HepG2 (cell line): Measurements from ENCODE around the gene FNDC3B. TPM values are rescaled to one million over a fixed set of nuclear protein-coding genes. Genes with fewer than 3 reads are reported as not detected.

Experiments used
- BRD4 ChIP-seq: sonication (generic); formaldehyde crosslinking; IDR thresholded peaks from 2 replicates; pipeline ENCODE4 v1.4.0; 2020; ENCODE audit warnings: missing genetic modification reagents
- DNMT1 ChIP-seq: sonication (generic); formaldehyde crosslinking; IDR thresholded peaks from 2 replicates; pipeline ENCODE4 v1.5.1; 2020; ENCODE audit warnings: mild to moderate bottlenecking, missing genetic modification reagents
- EHMT2 ChIP-seq: fragments of 200-600 bp; sonication (generic); IDR thresholded peaks from 2 replicates; pipeline ENCODE4 v1.7.0; 2017; ENCODE audit warnings: antibody characterized with exemption, low read depth, low read length, borderline replicate concordance
- ESRRA ChIP-seq: sonication (generic); formaldehyde crosslinking; IDR thresholded peaks from 2 replicates; pipeline ENCODE4 v1.5.1; 2020; ENCODE audit warnings: mild to moderate bottlenecking, low read depth, missing genetic modification reagents
- FOXA1 ChIP-seq, 2 experiments: fragments of 450-650 bp in 1 of 2; sonication (generic) in 1 of 2; formaldehyde crosslinking in 1 of 2; IDR thresholded peaks; 2 replicates each; pipeline versions ENCODE4 v1.4.0 to v1.6.1; 2016 to 2020; ENCODE audit warnings: missing genetic modification reagents in 1 of 2
- HIVEP1 ChIP-seq: sonication (generic); formaldehyde crosslinking; IDR thresholded peaks from 2 replicates; pipeline ENCODE4 v1.4.0; 2020; ENCODE audit warnings: mild to moderate bottlenecking, missing genetic modification reagents
- HNRNPL ChIP-seq: fragments of 200-400 bp; formaldehyde crosslinking; IDR thresholded peaks from 2 replicates; pipeline ENCODE4 v1.6.1; 2017; ENCODE audit warnings: mild to moderate bottlenecking, low read depth, low read length
- IRF1 ChIP-seq: sonication (generic); formaldehyde crosslinking; IDR thresholded peaks from 2 replicates; pipeline ENCODE4 v1.4.0; 2020; ENCODE audit warnings: low read depth, mild to moderate bottlenecking, missing genetic modification reagents
- KDM5A ChIP-seq: fragments of 200-600 bp; sonication (generic); IDR thresholded peaks from 2 replicates; pipeline ENCODE4 v1.7.0; 2018; ENCODE audit warnings: antibody characterized with exemption, mild to moderate bottlenecking, low read length, borderline replicate concordance
- NFAT5 ChIP-seq: sonication (generic); formaldehyde crosslinking; IDR thresholded peaks from 2 replicates; pipeline ENCODE4 v1.4.0; 2020; ENCODE audit warnings: missing genetic modification reagents
- PHF8 ChIP-seq: sonication (generic); formaldehyde crosslinking; IDR thresholded peaks from 2 replicates; pipeline ENCODE4 v1.5.0; 2020; ENCODE audit warnings: missing genetic modification reagents
- SP4 ChIP-seq: sonication (generic); formaldehyde crosslinking; IDR thresholded peaks from 2 replicates; pipeline ENCODE4 v1.8.1; 2023; ENCODE audit warnings: mild to moderate bottlenecking, missing genetic modification reagents
- TARDBP ChIP-seq: sonication (generic); formaldehyde crosslinking; IDR thresholded peaks from 2 replicates; pipeline ENCODE4 v1.8.0; 2022; ENCODE audit warnings: mild to moderate bottlenecking, missing genetic modification reagents
- TRIM22 ChIP-seq: fragments of 450-650 bp; IDR thresholded peaks from 2 replicates; pipeline ENCODE4 v1.6.1; 2017
- ZFP37 ChIP-seq: sonication (generic); formaldehyde crosslinking; IDR thresholded peaks from 2 replicates; pipeline ENCODE4 v1.4.0; 2020; ENCODE audit warnings: missing genetic modification reagents, borderline replicate concordance
- ZFP91 ChIP-seq: sonication (generic); formaldehyde crosslinking; IDR thresholded peaks from 2 replicates; pipeline ENCODE4 v1.9.0; 2022; ENCODE audit warnings: missing genetic modification reagents, mild to moderate bottlenecking, borderline replicate concordance
- ZNF589 ChIP-seq: sonication (generic); formaldehyde crosslinking; conservative IDR thresholded peaks from 2 replicates; pipeline ENCODE4 v1.8.0; 2022; ENCODE audit warnings: mild to moderate bottlenecking, moderate library complexity, missing genetic modification reagents
- ZSCAN9 ChIP-seq: IDR thresholded peaks from 2 replicates; pipeline ENCODE4 v1.6.1; 2016; ENCODE audit warnings: borderline replicate concordance
- polyA plus RNA-seq, 8 experiments: library from polyadenylated mRNA; depleted of rRNA in 3 of 8; stranded (reverse) in 7 of 8; unstranded in 1 of 8; fragments of >200 nt; fragmentation: Illumina TruSeq in 4 of 8; extraction: Trizol in 4 of 8; gene quantifications; 2 replicates each; pipeline versions ENCODE4 v1.2.1 to v1.2.3, GENCODE V29; 2011 to 2016; ENCODE audit warnings: low read depth in 4 of 8, missing spikeins in 1 of 8, mixed read lengths in 1 of 8; ENCODE audit not compliant: insufficient read depth in 1 of 8
- total RNA-seq, 5 experiments: library from RNA; depleted of rRNA; stranded (reverse); fragments of >200 nt; fragmentation: Illumina TruSeq; extraction: Trizol; gene quantifications; 2 replicates each; pipeline ENCODE4 v1.2.3, GENCODE V29; 2016; ENCODE audit warnings: low read depth in 1 of 5
- TF ChIP-seq, protein P1 (sequence below): sonication (generic); formaldehyde crosslinking; IDR thresholded peaks from 2 replicates; pipeline ENCODE4 v1.5.1; 2020; ENCODE audit warnings: mild to moderate bottlenecking, missing genetic modification reagents, borderline replicate concordance

Gene FNDC3B
- total and polyA plus RNA-seq, 2 of the 13 experiments (the other 11 are each of a cell fraction or from before 2014, with no cell fraction given) = 74.8 to 103 TPM

DNA sequence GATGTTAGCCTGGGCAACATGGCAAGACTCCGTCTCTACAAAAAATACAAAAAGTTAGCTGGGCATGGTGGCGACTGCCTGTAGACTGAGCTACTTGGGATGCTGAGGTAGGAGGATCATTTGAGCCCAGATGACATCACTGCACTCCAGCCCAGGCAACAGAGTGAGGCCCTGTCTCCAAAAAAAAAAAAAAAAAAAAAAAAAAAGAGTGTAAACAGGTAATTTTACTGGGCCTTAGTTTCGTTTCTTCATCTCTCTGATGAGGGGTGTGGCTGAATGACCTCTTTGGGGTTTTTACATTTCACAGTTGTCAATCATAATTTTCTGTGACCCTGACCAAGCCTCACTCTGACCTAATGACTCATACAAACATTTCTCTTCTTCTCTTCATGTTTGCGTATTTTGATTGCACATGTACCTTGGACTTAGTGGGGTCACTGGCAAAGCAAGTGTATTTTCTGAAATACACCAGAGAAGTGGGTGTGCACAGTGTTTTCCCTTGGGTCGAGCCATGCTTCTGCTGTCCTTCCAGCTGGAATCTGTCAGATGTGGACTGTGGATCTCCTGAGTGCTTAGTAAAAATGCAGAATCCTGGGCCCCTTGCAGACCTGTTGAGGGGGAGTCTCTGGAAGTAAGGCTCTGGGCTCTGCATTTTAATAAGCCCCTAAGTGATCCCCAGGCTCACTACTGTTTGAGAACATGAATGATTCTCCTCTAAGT, 140.5 kb downstream of the FNDC3B start (continued):
- TF ChIP-seq, protein P1, sequence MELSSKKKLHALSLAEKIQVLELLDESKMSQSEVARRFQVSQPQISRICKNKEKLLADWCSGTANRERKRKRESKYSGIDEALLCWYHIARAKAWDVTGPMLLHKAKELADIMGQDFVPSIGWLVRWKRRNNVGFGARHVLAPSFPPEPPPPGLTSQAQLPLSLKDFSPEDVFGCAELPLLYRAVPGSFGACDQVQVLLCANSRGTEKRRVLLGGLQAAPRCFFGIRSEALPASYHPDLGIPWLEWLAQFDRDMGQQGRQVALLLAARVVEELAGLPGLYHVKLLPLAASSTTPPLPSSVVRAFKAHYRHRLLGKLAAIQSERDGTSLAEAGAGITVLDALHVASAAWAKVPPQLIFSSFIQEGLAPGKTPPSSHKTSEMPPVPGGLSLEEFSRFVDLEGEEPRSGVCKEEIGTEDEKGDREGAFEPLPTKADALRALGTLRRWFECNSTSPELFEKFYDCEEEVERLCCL (CRISPR knock-in tag) = no peak
- peak; percentile 87 for TF ChIP-seq ESRRA (CRISPR knock-in tag)
- no peak for TF ChIP-seq NFAT5 (CRISPR knock-in tag)
- TF ChIP-seq FOXA1 (IDR thresholded peaks at IDR 0.05) = peak; percentile 10; the same call in 1 of the 2 replicates
- TF ChIP-seq FOXA1 (CRISPR knock-in tag; IDR thresholded peaks at IDR 0.05) = peak; percentile 72; the same call in 1 of the 2 replicates
- no peak for TF ChIP-seq HIVEP1 (CRISPR knock-in tag)
- TF ChIP-seq ZSCAN9 = peak; percentile 35; the same call in 1 of the 2 replicates
- no peak; the same call in 1 of the 2 replicates for TF ChIP-seq TARDBP (CRISPR knock-in tag)
- no peak for TF ChIP-seq ZFP37 (CRISPR knock-in tag)
- no peak for TF ChIP-seq SP4
- no peak for TF ChIP-seq TRIM22
- TF ChIP-seq ZFP91 = no peak
- peak; percentile 28; the same call in 1 of the 2 replicates for TF ChIP-seq KDM5A
- no peak for TF ChIP-seq IRF1
- TF ChIP-seq ZNF589 (CRISPR knock-in tag) = no peak
- TF ChIP-seq EHMT2 = no peak
- TF ChIP-seq DNMT1 (CRISPR knock-in tag) = no peak
- TF ChIP-seq PHF8 (CRISPR knock-in tag) = 0 out of 2 replicates have a peak, but pooled peaks have one; percentile 28
- no peak for TF ChIP-seq BRD4
- TF ChIP-seq HNRNPL = no peak
